ENCODE measurements around the gene GPR55. TPM values are rescaled to one million over a fixed set of nuclear protein-coding genes. Genes with fewer than 3 reads are reported as not detected.

Gene GPR55
- total RNA-seq, 1 experiment from 2014 or later = 0.19 TPM

GRCh38 chr2:230958820-230959756 is 34.0 kb upstream of the GPR55 start:
- Histone ChIP-seq H3K4me1 (ENCODE audit: insufficient read depth, low read length, poor library complexity, severe bottlenecking) (no peaks in the 10 kb centered on the region), H3K27ac (ENCODE audit: low read depth, low read length, poor library complexity, severe bottlenecking) (no peak overlapping the region), H3K27me3 (replicated peaks; ENCODE audit: insufficient read depth, low read depth, low read length, poor library complexity) (peaks cover 21% of the 10 kb centered on the region), H3K4me3 (ENCODE audit: low read depth, low read length, poor library complexity, severe bottlenecking) (no peak overlapping the region), H3K36me3 (ENCODE audit: insufficient read depth, low read length, poor library complexity, severe bottlenecking) (no peaks in the 10 kb centered on the region), H3K9me3 (ENCODE audit: low read depth, low read length, poor library complexity, severe bottlenecking) (no peaks in the 10 kb centered on the region)
- DNase-seq (ENCODE audit: low spot score) = no peak
- no TSS peak for BruUV-seq (replicated peaks)
- intact Hi-C loops (cut with micrococcal nuclease; ENCODE audit: unreplicated experiment) = no loop called here
- TF ChIP-seq EZH2 (IDR thresholded peaks at IDR 0.05; ENCODE audit: borderline replicate concordance, low read depth, low read length, poor library complexity, severe bottlenecking) (no peak), CTCF (conservative IDR thresholded peaks at IDR 0.05; ENCODE audit: low read depth, low read length) (no peak)
- POLR2A ChIA-PET (ENCODE audit: low non-redundant PET) = no interaction called here
- CTCF ChIA-PET = no interaction called here

- Histone ChIP-seq H3K9me3 (ENCODE audit: low read depth, low read length, poor library complexity, severe bottlenecking) (no peaks in the 10 kb centered on the region), H3K4me1 (ENCODE audit: insufficient read depth, low read length, poor library complexity, severe bottlenecking) (no peaks in the 10 kb centered on the region), H3K27me3 (replicated peaks; ENCODE audit: insufficient read depth, low read depth, low read length, poor library complexity) (peaks cover 21% of the 10 kb centered on the region), H3K36me3 (ENCODE audit: insufficient read depth, low read length, poor library complexity, severe bottlenecking) (no peaks in the 10 kb centered on the region), H3K4me3 (ENCODE audit: low read depth, low read length, poor library complexity, severe bottlenecking) (peak overlapping the region; percentile 43), H3K27ac (ENCODE audit: low read depth, low read length, poor library complexity, severe bottlenecking) (no peak overlapping the region)
- no TSS peak for BruUV-seq (replicated peaks)
- POLR2A ChIA-PET (ENCODE audit: low non-redundant PET) = no interaction called here
- intact Hi-C loops (cut with micrococcal nuclease; ENCODE audit: unreplicated experiment) = no loop called here
- CTCF ChIA-PET = no interaction called here
- no peak for DNase-seq (ENCODE audit: low spot score)
- TF ChIP-seq CTCF (conservative IDR thresholded peaks at IDR 0.05; ENCODE audit: low read depth, low read length) (no peak), EZH2 (IDR thresholded peaks at IDR 0.05; ENCODE audit: borderline replicate concordance, low read depth, low read length, poor library complexity, severe bottlenecking) (no peak)
Measured at GRCh38 chr2:230957756-230958391, 32.8 kb upstream of the GPR55 start.

- BruUV-seq (replicated peaks) = no TSS peak
- no peak overlapping the region for H3K27ac ChIP-seq (ENCODE audit: low read depth, low read length, poor library complexity, severe bottlenecking)
- peak; percentile 65 for DNase-seq (ENCODE audit: low spot score)
- intact Hi-C loops (cut with micrococcal nuclease; ENCODE audit: unreplicated experiment) = no loop called here
- no peaks in the 10 kb centered on the region for H3K4me1 ChIP-seq (ENCODE audit: insufficient read depth, low read length, poor library complexity, severe bottlenecking)
- TF ChIP-seq CTCF (conservative IDR thresholded peaks at IDR 0.05; ENCODE audit: low read depth, low read length) = no peak
- TF ChIP-seq EZH2 (IDR thresholded peaks at IDR 0.05; ENCODE audit: borderline replicate concordance, low read depth, low read length, poor library complexity, severe bottlenecking) = no peak
- no peaks in the 10 kb centered on the region for H3K36me3 ChIP-seq (ENCODE audit: insufficient read depth, low read length, poor library complexity, severe bottlenecking)
- no peaks in the 10 kb centered on the region for H3K9me3 ChIP-seq (ENCODE audit: low read depth, low read length, poor library complexity, severe bottlenecking)
- ChIA-PET POLR2A (ENCODE audit: low non-redundant PET) (no interaction called here), CTCF (no interaction called here)
- H3K27me3 ChIP-seq (replicated peaks; ENCODE audit: insufficient read depth, low read depth, low read length, poor library complexity) = peaks cover 21% of the 10 kb centered on the region
- peak overlapping the region; percentile 43 for H3K4me3 ChIP-seq (ENCODE audit: low read depth, low read length, poor library complexity, severe bottlenecking)
Measured at GRCh38 chr2:230956827-230957755, 32.0 kb upstream of the GPR55 start.

Data from A673 (cell line).